ENCODE results near the gene BBOX1.
A peak's percentile ranks its signal among the peaks of the same experiment; 100 is the strongest.
"Not testable (repeated sequence)": the region's sequence is repeated elsewhere in the genome, so short reads cannot be mapped to it uniquely, and the experiment has no call there.

The BBOX1 gene

GRCh38 chr11:27075192-27075591 is 34.6 kb downstream of the BBOX1 start:
- in situ Hi-C loops (cut with MboI; ENCODE audit: low pct_unique_long_range_greater_than_20kb, low sequenced_read_pairs), result no loop called here
- DNase-seq, result no peak

GRCh38 chr11:27075655-27076054 is 35.0 kb downstream of the BBOX1 start:
- no peak for DNase-seq
- in situ Hi-C loops (cut with MboI; ENCODE audit: low pct_unique_long_range_greater_than_20kb, low sequenced_read_pairs), result no loop called here

GRCh38 chr11:27076121-27076589 is 35.5 kb downstream of the BBOX1 start:
- in situ Hi-C loops (cut with MboI; ENCODE audit: low pct_unique_long_range_greater_than_20kb, low sequenced_read_pairs), result no loop called here
- no peak for DNase-seq

- in situ Hi-C loops (cut with MboI; ENCODE audit: low pct_unique_long_range_greater_than_20kb, low sequenced_read_pairs), result no loop called here
- no peak for DNase-seq
Measured at GRCh38 chr11:27081056-27081455, 40.4 kb downstream of the BBOX1 start.

- in situ Hi-C loops (cut with MboI; ENCODE audit: low pct_unique_long_range_greater_than_20kb, low sequenced_read_pairs), result no loop called here
- no peak for DNase-seq
Measured at GRCh38 chr11:27083241-27083640, 42.6 kb downstream of the BBOX1 start.

GRCh38 chr11:27083782-27084181 is 43.2 kb downstream of the BBOX1 start:
- in situ Hi-C loops (cut with MboI; ENCODE audit: low pct_unique_long_range_greater_than_20kb, low sequenced_read_pairs), result no loop called here
- no peak for DNase-seq

- DNase-seq, result no peak
- in situ Hi-C loops (cut with MboI; ENCODE audit: low pct_unique_long_range_greater_than_20kb, low sequenced_read_pairs), result no loop called here
Measured at GRCh38 chr11:27084518-27084917, 43.9 kb downstream of the BBOX1 start.

- no peak for DNase-seq
- in situ Hi-C loops (cut with MboI; ENCODE audit: low pct_unique_long_range_greater_than_20kb, low sequenced_read_pairs), result no loop called here
Measured at GRCh38 chr11:27085111-27085510, 44.5 kb downstream of the BBOX1 start.

GRCh38 chr11:27085605-27086004 is 45.0 kb downstream of the BBOX1 start:
- in situ Hi-C loops (cut with MboI; ENCODE audit: low pct_unique_long_range_greater_than_20kb, low sequenced_read_pairs), result no loop called here
- DNase-seq, result no peak

GRCh38 chr11:27087432-27087831 is 46.8 kb downstream of the BBOX1 start:
- in situ Hi-C loops (cut with MboI; ENCODE audit: low pct_unique_long_range_greater_than_20kb, low sequenced_read_pairs), result no loop called here
- DNase-seq, result no peak

GRCh38 chr11:27088353-27088752 is 47.7 kb downstream of the BBOX1 start:
- DNase-seq, result no peak
- in situ Hi-C loops (cut with MboI; ENCODE audit: low pct_unique_long_range_greater_than_20kb, low sequenced_read_pairs), result no loop called here

GRCh38 chr11:27089746-27090145 is 49.1 kb downstream of the BBOX1 start:
- DNase-seq, result no peak
- in situ Hi-C loops (cut with MboI; ENCODE audit: low pct_unique_long_range_greater_than_20kb, low sequenced_read_pairs), result no loop called here

- in situ Hi-C loops (cut with MboI; ENCODE audit: low pct_unique_long_range_greater_than_20kb, low sequenced_read_pairs), result not testable (repeated sequence)
- peak; percentile 43 for DNase-seq
Measured at GRCh38 chr11:27090357-27090948, 49.8 kb downstream of the BBOX1 start.

GRCh38 chr11:27094120-27094519 is 53.5 kb downstream of the BBOX1 start:
- in situ Hi-C loops (cut with MboI; ENCODE audit: low pct_unique_long_range_greater_than_20kb, low sequenced_read_pairs), result no loop called here
- no peak for DNase-seq

- in situ Hi-C loops (cut with MboI; ENCODE audit: low pct_unique_long_range_greater_than_20kb, low sequenced_read_pairs), result no loop called here
- no peak for DNase-seq
Measured at GRCh38 chr11:27095059-27095458, 54.4 kb downstream of the BBOX1 start.

GRCh38 chr11:27095887-27096286 is 55.3 kb downstream of the BBOX1 start:
- in situ Hi-C loops (cut with MboI; ENCODE audit: low pct_unique_long_range_greater_than_20kb, low sequenced_read_pairs), result no loop called here
- DNase-seq, result no peak

- no peak for DNase-seq
- in situ Hi-C loops (cut with MboI; ENCODE audit: low pct_unique_long_range_greater_than_20kb, low sequenced_read_pairs), result no loop called here
Measured at GRCh38 chr11:27097551-27097950, 56.9 kb downstream of the BBOX1 start.

- in situ Hi-C loops (cut with MboI; ENCODE audit: low pct_unique_long_range_greater_than_20kb, low sequenced_read_pairs), result no loop called here
- DNase-seq, result no peak
Measured at GRCh38 chr11:27100534-27100933, 59.9 kb downstream of the BBOX1 start.

GRCh38 chr11:27107548-27107947 is 66.9 kb downstream of the BBOX1 start:
- DNase-seq, result no peak

GRCh38 chr11:27108809-27109208 is 68.2 kb downstream of the BBOX1 start:
- in situ Hi-C loops (cut with MboI; ENCODE audit: low pct_unique_long_range_greater_than_20kb, low sequenced_read_pairs), result no loop called here
- no peak for DNase-seq

More at GRCh38 chr11:27107548-27107947, 66.9 kb downstream of the BBOX1 start:
- in situ Hi-C loops (cut with MboI; ENCODE audit: low pct_unique_long_range_greater_than_20kb, low sequenced_read_pairs), result no loop called here

- no peak for DNase-seq
- in situ Hi-C loops (cut with MboI; ENCODE audit: low pct_unique_long_range_greater_than_20kb, low sequenced_read_pairs), result no loop called here
Measured at GRCh38 chr11:27111896-27112295, 71.3 kb downstream of the BBOX1 start.

Data from KBM-7 (cell line).